ENCODE data around the gene CFAP46.

The CFAP46 gene

GRCh38 chr10:132979491-132980425, 37.4 kb upstream of the CFAP46 start:
- DNase-seq (ENCODE audit: low read depth) = no peak
- H3K4me3 ChIP-seq (ENCODE audit: low read depth, low read length) = no peak overlapping the region
- no peak for TF ChIP-seq CTCF (IDR thresholded peaks at IDR 0.05; ENCODE audit: control insufficient read depth, extremely low read depth, insufficient read depth)

- no peak overlapping the region for H3K4me3 ChIP-seq (ENCODE audit: low read depth, low read length)
- no peak for DNase-seq (ENCODE audit: low read depth)
- no peak for TF ChIP-seq CTCF (IDR thresholded peaks at IDR 0.05; ENCODE audit: control insufficient read depth, extremely low read depth, insufficient read depth)
Measured at GRCh38 chr10:132978542-132978941, 36.2 kb upstream of the CFAP46 start.

GRCh38 chr10:132977807-132978206, 35.4 kb upstream of the CFAP46 start:
- H3K4me3 ChIP-seq (ENCODE audit: low read depth, low read length) = no peak overlapping the region
- DNase-seq (ENCODE audit: low read depth) = no peak
- 0 out of 2 replicates have a peak, but pooled peaks have one; percentile 9 for TF ChIP-seq CTCF (IDR thresholded peaks at IDR 0.05; ENCODE audit: control insufficient read depth, extremely low read depth, insufficient read depth)

- no peak for DNase-seq (ENCODE audit: low read depth)
- TF ChIP-seq CTCF (IDR thresholded peaks at IDR 0.05; ENCODE audit: control insufficient read depth, extremely low read depth, insufficient read depth) = no peak
- H3K4me3 ChIP-seq (ENCODE audit: low read depth, low read length) = no peak overlapping the region
Measured at GRCh38 chr10:132977076-132977475, 34.7 kb upstream of the CFAP46 start.

GRCh38 chr10:132975831-132976682, 33.7 kb upstream of the CFAP46 start:
- H3K4me3 ChIP-seq (ENCODE audit: low read depth, low read length) = no peak overlapping the region
- no peak for TF ChIP-seq CTCF (IDR thresholded peaks at IDR 0.05; ENCODE audit: control insufficient read depth, extremely low read depth, insufficient read depth)
- DNase-seq (ENCODE audit: low read depth) = no peak

GRCh38 chr10:132974886-132975830, 32.8 kb upstream of the CFAP46 start:
- H3K4me3 ChIP-seq (ENCODE audit: low read depth, low read length) = no peak overlapping the region
- no peak for DNase-seq (ENCODE audit: low read depth)
- TF ChIP-seq CTCF (IDR thresholded peaks at IDR 0.05; ENCODE audit: control insufficient read depth, extremely low read depth, insufficient read depth) = no peak

Data from LNCaP clone FGC (cell line).